ENCODE data around the gene ITSN1.

The ITSN1 gene

GRCh38 chr21:33815143-33815707 lies 172.9 kb downstream of the ITSN1 start:
- no peak for DNase-seq (ENCODE audit: low spot score)

- DNase-seq (ENCODE audit: low spot score), result no peak
Measured at GRCh38 chr21:33816174-33816573, 173.9 kb downstream of the ITSN1 start.

GRCh38 chr21:33817138-33817537 lies 174.8 kb downstream of the ITSN1 start:
- DNase-seq (ENCODE audit: low spot score), result no peak

- DNase-seq (ENCODE audit: low spot score), result no peak
Measured at GRCh38 chr21:33817663-33818451, 175.6 kb downstream of the ITSN1 start.

- no peak for DNase-seq (ENCODE audit: low spot score)
Measured at GRCh38 chr21:33820230-33820770, 178.0 kb downstream of the ITSN1 start.

- no peak for DNase-seq (ENCODE audit: low spot score)
Measured at GRCh38 chr21:33820798-33821197, 178.5 kb downstream of the ITSN1 start.

GRCh38 chr21:33821503-33822322 lies 179.4 kb downstream of the ITSN1 start:
- no peak for DNase-seq (ENCODE audit: low spot score)

GRCh38 chr21:33824156-33824941 lies 182.0 kb downstream of the ITSN1 start:
- DNase-seq (ENCODE audit: low spot score), result no peak

- no peak for DNase-seq (ENCODE audit: low spot score)
Measured at GRCh38 chr21:33825419-33825818, 183.1 kb downstream of the ITSN1 start.

GRCh38 chr21:33825915-33826314 lies 183.6 kb downstream of the ITSN1 start:
- no peak for DNase-seq (ENCODE audit: low spot score)

- no peak for DNase-seq (ENCODE audit: low spot score)
Measured at GRCh38 chr21:33828083-33828482, 185.8 kb downstream of the ITSN1 start.

GRCh38 chr21:33828577-33828976 lies 186.3 kb downstream of the ITSN1 start:
- DNase-seq (ENCODE audit: low spot score), result no peak

- DNase-seq (ENCODE audit: low spot score), result no peak
Measured at GRCh38 chr21:33829844-33830243, 187.5 kb downstream of the ITSN1 start.

GRCh38 chr21:33831962-33832659 lies 189.8 kb downstream of the ITSN1 start:
- DNase-seq (ENCODE audit: low spot score), result no peak

GRCh38 chr21:33834801-33835500 lies 192.7 kb downstream of the ITSN1 start:
- no peak for DNase-seq (ENCODE audit: low spot score)

GRCh38 chr21:33835920-33836319 lies 193.6 kb downstream of the ITSN1 start:
- no peak for DNase-seq (ENCODE audit: low spot score)

GRCh38 chr21:33836408-33836807 lies 194.1 kb downstream of the ITSN1 start:
- no peak for DNase-seq (ENCODE audit: low spot score)

- DNase-seq (ENCODE audit: low spot score), result no peak
Measured at GRCh38 chr21:33839167-33839716, 196.9 kb downstream of the ITSN1 start.

GRCh38 chr21:33839806-33840205 lies 197.5 kb downstream of the ITSN1 start:
- DNase-seq (ENCODE audit: low spot score), result no peak

GRCh38 chr21:33840771-33841170 lies 198.5 kb downstream of the ITSN1 start:
- no peak for DNase-seq (ENCODE audit: low spot score)

All from HuH-7.5 (cell line).